NOMO-1 (cell line): ENCODE data around the gene RANBP1.

Source experiments
- DNase-seq, 2 experiments: peaks; one replicate each; lab custom pipeline; 2025; ENCODE audit not compliant: unreplicated experiment in 2 of 2; lab: John Stamatoyannopoulos, UW

RANBP1 gene

DNA sequence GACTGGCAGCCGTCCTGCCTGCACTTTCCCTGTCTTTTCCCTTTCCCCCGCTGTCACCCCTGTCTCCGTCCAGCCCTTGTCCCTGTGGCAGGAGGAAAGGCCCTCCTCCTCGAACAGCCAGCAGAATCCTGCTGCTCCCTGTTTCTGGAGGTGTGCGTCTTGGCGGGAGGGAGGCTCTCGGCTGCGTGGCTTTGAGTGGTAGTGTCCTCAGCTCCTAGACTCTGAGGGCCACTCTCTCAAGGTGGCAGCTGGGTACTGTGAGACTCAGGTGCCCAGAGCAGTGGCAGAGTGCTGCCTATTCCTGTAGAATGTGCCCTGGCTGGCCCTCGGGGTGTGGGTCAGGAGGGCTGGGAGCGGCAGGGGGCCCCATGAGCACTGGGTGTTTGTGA, 9.1 kb upstream of the RANBP1 start:
- DNase-seq, result no peak

DNA sequence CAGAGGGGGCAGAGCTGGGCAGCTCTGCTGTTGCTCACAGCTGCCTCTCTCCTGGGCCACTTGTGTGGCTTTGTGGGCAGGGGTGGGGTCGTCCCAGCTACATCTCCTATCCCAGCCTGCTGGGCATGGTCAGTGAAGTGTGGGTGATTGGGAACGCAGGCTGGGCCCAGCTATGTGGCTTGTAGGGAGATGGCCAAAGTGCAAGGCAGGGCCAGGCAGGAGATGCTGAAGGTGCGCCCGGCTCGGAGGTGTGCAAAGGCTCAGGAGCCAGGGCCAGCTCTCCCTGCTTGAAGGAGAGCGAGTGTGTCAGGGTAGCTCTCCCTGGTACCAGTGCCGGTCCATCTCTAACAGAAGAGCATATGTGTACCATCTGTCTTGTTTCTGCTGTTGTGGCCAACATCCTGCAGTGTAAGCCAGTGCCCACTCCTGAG, 8.4 kb upstream of the RANBP1 start:
- DNase-seq, result no peak

DNA sequence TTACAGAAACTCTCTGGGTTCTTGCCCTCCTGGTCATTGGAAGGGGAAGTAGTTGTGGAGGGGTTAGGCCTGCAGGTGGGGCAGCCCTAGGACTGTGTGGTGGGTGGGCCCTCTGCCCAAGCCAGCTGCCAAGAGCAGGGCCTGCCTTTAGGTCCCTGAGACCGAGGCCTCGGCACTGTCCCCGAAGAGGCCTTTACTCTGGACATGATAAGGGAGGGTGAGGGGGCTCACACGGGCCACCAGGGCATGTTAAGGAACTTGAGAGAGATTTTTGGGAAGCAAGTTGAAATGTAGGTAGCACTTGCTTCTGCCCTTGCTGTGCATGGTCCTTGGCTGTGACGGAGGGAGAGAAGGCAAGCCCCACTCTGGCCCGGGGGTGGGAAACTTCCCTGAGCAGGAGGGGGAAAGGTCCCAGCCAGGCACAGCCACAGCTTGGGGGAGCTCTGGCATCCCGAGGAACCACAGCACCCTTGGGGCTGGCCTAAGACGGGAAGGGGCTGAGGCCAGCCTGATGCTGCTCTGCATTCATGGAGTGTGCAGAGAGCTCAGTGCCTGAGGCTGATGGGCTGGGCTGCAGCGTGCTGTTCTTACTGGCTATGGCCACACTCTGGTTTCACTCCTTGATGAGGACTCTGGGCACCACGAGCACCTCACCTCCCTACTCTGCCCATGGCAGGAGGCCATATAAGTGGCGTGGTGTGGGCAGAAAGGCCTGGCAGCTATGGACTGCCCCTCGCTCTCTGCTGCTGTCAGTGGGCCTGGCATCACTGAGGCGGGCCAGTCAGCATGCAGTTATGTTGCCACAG, 7.8 kb upstream of the RANBP1 start:
- no peak for DNase-seq

DNA sequence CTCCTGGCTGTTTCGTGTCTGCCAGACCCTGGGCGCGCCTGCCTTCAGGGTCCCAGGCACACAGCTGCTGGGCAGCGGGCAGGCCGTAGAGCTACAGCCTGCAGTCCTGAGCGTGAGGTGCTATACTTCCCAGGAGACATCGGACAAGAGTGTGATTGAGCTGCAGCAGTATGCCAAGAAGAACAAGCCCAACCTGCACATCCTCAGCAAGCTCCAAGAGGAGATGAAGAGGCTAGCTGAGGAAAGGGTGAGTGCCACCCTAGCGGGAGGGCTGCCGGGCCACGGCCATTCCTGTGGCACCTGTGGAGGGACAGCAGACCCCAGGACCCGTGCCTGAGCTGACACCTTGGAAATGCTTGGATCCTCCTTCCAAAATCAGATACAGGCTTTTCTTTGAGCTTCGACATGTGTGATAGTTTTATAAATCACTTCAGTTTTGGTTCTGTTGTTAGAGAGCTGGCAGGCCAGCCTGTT, 7.1 kb upstream of the RANBP1 start:
- DNase-seq, result no peak

DNA sequence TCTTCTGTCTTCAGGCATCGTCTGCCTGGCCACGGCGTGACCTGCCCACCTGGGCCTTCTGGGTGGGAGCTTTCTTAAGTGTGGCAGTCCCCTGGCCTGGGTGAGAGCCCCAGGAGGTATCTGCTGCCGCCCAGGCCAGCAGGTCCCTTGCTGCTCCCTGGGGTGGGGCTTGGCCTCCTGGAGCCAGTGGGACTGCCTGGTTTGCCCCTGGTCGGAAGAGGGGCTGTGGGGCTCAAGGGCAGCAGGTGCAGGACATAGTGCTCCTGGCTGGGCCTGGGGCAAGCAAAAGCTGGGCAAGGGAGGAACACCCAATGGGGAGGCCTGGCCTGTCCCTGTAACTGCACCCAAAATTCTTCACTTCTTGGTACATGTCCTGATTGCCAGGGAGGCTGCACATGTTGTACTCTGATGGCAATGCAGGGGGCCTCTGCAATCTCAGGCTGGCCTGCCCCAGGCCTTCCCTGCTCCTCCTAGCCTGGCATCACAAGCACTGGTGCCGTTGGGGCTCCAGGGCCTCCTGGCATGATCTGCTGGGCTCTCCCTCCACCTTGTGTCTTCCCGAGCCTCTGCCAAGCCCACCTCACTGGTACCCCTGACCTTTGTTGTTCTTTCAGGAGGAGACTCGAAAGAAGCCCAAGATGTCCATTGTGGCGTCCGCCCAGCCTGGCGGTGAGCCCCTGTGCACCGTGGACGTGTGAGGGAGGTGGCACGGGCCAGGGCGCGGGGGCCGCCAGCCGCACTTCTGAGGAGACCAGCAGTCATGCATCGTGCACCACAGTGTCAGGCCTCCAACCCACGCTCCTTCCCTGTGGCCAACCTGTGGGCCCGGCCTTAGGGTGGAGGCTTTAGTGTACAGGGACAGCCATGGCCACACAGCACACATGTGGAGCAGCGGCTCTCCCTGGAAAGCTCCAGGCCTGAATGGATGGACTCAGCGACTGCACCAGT, 6.2 kb upstream of the RANBP1 start:
- no peak for DNase-seq

DNA sequence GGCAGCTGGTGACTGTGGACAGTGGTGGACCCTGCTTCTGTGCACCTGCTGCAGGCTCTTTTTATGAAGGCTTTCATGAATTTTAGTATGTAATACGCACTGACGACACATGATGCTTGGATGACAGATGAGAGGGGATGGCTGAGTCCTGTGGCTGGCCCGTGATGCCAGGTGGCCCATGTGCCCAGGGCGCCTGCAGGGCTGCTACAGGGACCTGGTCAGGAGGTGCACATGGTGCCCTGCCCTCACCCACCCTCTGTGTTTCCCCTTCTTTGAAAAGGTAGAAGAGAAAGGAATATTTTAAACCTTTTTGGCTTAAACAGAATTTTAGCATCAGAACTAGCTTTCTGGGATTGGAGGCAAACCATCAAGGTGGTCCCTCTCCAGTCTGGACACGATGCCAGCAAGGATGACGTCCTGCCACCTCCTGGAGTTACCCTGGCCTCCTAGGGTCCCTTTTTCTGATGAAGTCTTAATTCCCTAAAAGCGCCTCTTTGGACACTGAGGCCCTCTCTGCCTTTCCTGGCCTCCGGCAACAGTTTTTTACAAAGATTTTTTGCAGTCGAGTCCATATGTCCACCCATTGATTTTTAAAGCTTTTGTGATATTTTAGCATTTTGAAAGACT, 5.4 kb upstream of the RANBP1 start:
- DNase-seq, result no peak

DNA sequence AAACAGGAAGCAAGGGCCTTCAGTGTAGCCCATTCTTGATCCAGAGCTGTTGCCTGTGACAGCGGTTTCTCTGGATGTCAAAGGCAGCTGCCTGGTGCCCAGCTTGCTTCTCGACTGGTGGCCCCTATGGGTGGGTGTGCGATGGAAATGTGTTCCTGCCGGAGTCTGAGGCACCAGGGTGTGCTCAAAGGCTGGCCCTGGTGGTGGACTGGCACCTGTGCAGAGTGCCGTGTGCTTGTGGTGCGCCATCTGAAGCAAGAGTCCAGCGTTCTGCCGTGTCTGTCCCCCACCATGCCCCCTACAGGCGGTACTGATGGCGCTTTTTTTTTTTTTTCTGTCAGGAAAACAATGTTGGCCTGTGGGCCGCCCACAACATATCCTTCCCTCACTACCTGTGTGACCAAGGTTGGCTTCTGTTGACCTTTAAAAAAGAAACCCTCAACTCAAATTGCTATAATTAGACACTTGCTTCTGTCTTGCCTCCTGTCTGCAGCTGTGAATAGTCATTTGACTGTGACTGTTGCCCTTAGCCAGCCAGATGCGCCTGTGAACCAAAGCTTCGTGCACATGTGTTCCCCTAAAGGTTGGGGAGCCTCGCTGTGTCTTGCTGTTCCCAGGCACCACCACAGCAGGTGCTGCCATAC, 4.7 kb upstream of the RANBP1 start:
- peak; percentile 26 to 48 for DNase-seq

DNA sequence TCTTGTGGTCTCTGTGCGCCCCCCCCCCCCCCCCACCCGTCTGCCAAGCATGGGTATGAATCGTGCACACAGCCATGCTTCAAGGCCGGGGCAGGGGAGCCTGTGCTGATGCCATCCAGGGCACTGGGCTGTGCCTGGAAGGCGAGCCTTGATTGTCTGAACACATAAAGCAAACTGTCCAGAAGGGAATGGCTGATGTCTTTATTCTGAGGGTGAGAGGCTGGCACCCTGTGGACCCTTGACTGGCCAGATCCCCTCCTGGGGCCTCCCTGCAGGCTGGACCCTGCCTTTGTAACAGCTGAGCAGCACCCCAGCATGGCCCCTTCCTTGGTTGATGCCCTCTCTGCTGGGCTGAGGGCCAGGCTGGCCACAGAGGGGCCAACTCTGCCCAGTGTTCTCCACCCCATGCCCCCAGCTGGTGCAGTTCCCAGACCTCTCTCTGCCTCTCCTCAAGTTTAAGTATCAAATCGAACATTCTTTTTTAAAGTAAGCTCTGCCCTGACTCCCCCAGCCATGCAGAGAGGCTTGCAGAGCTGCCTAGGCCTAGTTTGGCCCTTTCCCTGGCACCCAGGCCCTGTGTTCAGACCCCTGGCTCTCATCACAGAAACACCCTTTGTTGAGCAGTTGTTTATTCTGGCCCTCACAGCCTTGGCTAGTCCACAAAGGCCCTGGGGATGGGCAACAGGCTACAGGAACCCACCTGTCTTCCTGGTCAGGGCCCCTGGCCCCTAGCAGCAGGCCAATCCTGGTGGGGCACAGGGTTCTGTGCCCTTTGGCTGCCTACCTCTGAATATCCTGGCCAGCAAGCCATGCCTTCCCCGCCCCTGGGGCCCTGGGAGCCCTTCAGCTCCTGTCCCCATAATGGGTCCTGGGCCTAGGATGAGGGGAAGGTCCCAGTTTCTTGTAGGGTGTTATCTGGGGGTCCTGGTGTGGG, 3.9 kb upstream of the RANBP1 start:
- DNase-seq, result no peak

DNA sequence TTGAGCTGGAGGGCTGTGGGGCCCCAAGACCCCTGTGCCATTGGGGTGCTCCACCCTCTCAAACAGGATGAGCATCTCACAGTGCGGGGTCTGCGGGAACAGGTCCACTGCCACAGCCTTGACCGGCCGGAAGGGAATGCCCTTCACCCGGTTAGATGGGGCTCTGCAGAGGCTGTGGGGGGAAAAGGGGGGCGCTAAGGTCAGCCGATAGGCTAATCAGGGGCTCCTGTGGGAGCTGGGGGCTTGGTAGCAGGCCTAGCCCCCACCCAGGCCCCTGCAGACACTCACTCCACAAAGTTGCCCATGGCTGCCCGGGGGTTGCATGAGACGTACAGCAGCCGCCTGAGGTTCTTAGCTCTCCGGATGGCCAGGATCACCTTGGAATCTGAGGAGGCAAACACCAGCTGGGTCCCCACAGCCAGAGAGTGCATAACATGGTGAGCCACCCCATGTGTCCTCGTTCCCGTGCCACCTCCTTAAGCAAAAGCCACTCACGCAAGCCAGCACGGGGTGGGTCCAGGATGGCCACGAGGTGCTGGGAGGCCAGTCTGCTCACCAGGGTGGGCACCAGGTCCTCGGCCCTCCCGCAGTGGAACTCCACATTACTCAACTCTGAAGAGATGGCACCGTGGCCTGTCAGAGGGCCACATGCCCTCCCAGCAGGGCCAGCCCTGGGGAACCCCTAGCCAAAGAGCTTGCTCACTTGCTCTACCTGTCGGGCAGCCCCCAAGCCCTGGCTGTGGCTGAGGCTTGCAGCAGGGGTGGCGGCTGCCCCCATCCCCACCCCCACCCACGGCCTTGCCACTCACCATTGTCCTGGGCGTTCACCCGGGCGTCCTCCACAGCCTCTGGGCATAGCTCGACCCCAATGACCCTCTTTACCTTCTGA, 3.0 kb upstream of the RANBP1 start:
- no peak for DNase-seq

DNA sequence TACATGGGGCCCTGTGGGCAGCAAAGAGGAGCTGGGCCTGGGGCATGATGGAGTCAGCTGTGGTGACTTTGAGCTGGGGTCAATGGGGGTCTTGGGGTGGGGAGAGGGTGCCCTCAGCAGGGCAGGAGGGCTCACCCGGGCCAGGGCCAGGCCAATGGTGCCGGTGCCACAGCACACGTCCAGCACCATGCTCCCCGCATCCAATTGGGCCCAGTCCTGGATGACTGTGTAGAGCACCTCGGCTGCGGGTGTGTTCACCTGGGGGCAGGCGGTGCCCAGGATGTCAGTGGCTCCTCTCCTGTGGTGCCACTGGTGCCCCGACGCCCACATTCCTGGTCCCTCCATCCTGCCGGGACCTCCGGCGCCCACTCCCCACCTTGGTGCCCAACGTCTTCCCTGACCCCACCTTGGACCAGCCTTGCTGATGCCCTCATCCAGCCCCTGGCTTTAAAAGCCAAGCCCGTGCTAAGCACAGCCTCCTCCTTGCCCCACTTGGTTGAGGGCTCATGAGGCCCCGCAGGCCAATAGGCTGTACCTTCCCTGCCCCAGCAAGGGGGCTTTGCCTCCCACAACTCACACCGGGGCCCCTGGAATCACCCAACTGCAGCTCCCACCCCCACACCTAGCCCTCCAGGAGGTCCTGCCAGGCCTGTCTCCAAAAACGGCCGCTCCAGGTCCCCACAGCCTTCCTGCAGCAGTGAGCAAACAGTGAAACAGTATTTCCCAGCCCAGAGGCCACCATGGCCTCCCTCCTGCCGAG, 2.2 kb upstream of the RANBP1 start:
- DNase-seq, result no peak

DNA sequence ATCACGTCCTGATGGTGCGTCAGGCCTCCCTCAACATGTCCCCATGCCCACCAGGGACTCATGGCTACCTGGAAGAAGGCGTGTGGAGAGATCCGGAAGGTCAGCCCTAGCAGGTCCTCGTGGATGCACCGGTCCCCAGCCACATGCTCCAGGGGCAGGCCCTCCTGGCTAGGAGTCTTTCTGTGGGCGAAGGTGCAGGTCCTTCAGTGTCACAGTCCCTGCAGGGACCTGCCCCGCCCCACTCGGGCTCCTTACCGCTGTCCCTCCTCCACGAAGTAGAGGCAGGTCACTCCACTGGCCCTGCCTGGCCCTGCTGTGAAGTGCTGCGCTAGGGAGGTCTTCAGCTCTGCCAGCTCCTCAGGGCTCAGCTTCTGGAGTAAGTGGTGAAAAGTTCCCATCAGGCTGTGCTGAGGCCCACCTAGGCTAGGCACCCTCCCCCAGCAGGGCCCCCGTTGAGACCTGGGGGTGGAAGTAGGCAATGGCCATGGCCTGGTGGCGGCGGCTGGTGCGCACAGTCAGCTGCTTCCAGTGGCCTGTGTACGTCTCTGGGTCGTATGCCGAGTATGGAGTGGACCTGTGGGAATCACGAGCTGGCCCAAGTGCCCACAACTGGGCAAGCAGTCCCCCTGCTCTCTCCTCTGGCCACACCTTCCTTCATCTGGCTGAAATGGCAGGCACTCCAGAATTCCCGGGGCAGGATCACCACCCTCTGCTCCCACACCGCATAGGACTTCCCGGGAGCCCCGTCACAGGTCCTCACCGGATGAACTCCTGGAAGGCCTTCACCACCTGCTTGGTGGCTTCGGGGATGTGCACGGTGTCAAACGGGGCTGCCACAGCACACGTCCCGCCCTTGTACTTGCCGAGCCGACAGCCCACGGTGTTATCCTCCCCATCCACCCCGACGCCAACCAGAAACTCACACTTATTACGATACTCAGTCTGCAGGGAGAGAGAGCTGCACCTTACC, 1.1 kb upstream of the RANBP1 start:
- DNase-seq, result no peak

DNA sequence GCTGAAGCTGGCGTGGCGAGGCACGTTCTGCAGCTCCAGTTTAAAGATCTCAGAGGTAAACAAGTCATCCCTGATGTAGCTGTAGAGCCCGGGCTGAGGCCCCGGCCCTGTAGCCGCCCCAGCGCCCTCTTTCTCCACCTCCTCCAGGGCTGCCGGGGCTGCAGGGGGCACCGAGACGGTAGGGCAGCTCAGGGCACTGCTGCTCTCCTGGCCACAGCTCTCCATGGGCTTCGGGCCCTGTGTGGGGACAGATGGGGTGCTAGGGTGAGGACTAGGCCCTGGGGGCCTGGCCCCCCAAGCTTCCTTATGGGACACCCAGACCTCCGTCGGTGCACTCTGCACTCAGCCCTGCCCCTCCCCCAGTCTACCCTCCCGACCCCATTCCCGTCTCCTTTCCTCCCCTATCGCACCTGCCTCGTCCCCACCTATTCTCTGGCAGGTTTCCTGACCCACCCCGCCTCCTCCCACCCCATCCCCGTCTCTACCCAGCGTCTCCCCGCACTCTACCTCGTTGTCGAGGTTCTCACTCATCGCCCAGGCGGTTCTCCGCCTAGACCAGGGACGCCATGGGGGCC, 559 bp downstream of the RANBP1 start:
- DNase-seq, result no peak

DNA sequence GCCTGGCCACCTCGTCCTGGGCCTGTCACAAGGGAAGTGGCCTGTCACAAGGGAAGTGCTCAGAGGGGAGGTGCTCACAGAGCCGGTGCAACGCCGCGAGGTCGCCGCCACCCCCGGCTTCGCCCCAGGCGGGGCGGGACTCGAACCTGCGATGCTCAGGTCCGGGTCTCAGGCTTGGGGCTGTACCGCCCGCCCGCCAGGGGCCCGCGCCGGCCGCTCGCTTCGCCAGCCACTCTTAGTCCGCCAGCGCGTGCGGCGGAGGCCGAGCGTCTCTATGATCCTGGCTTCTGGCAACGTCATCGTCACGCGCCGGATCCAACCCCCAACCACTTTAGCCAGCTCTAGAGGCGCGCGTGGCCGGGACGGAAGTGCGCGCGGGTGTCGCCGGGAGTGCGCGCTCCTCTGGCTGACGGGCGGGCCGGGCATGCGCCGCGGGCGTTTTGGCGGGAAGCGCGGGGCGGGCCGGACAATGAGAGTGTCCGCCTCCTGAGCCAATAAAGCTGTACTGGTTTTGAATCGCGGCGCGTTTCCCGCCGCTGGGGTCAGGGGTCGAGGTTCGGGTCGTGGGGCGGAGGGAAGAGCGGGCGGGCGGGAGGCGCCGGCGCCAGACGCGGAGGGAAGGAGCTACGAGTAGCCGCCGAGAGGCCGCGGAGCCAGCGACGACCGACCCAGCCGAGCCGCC, 1.2 kb downstream of the RANBP1 start, which contains the start of gene TRMT2A:
Gene TRMT2A (minus strand): TSS at position 276 of the 682 bp plus-strand sequence. CDS start 320 bp downstream, outside the sequence.
- DNase-seq, result peak; percentile 95 to 97

DNA sequence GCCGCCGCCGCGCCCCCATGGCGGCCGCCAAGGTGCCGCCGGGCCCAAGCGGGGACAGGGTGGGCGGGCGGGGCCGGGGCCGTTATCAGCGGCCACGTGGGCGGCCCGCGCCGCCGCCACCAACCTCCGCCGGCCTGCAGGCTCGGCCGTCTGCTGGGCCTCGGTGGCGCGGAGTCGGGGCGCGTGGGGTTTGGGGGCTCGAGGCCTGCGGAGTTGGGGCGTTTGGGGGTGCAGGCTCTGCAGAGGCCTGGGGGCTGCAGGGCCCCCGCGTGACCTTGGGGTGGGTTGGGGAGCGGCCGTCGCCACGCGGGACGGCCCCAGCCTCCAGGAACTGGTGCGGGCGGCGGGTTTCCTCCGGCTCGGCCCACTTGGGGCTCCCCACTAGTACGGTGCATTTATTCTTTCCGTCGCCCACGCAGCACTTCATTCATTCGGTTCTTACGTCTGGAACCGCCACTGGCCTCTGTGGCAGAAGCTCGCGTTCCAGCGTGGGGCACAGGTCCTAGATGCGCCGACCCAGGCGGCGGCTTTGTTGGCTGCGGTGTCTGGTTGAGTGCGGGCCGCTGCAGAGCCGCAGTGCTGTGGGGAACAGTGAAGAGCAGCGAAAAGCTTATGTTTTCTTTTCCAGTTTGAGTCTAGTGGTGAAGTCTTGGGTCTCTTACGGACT, 1.9 kb downstream of the RANBP1 start:
- DNase-seq, result peak in 1 of 2 experiments; percentile 57
